Ascending aorta (tissue), 2 donors: ENCODE data around the gene GOLM1. TPM values are rescaled to one million over a fixed set of nuclear protein-coding genes. Genes with fewer than 3 reads are reported as not detected.

Source experiments
- DNase-seq, 2 donors: peaks; one replicate each; pipeline ENCODE4 v3.0.0-alpha.2; 2019; ENCODE audit warnings: low spot score in 2 of 2
- H3K27ac ChIP-seq, 2 donors: fragments of 200-600 bp; sonication (generic); one replicate each; pipeline ENCODE4 v1.5.1; 2016 to 2017; ENCODE audit warnings: mild to moderate bottlenecking in 1 of 2
- H3K27me3 ChIP-seq: fragments of 200-600 bp; sonication (generic); one replicate; pipeline ENCODE4 v1.5.1; 2017
- H3K36me3 ChIP-seq, 2 donors: fragments of 200-600 bp; sonication (generic); one replicate each; pipeline ENCODE4 v1.5.1; 2016
- H3K4me1 ChIP-seq, 2 donors: fragments of 200-600 bp; sonication (generic); one replicate each; pipeline ENCODE4 v1.5.1; 2016 to 2017; ENCODE audit warnings: mild to moderate bottlenecking in 1 of 2
- H3K4me3 ChIP-seq, 2 donors: fragments of 200-600 bp; sonication (generic); one replicate each; pipeline ENCODE4 v1.5.1; 2016 to 2017; ENCODE audit warnings: mild to moderate bottlenecking in 1 of 2
- H3K9me3 ChIP-seq, 2 donors: fragments of 200-600 bp; sonication (generic); one replicate each; pipeline ENCODE4 v1.5.1; 2016
- intact Hi-C: fragments of 100-400 bp; cut with DNase I; formaldehyde crosslinking; loops from one replicate; pipeline ENCODE4 v1.15.1; 2023
- total RNA-seq: library from RNA; depleted of rRNA; stranded (reverse); fragments of >200 nt; gene quantifications from one replicate; pipeline ENCODE4 v1.1.0, GENCODE V29; 2016
- TF ChIP-seq, protein P1 (sequence below), 3 experiments: fragments of 200-600 bp in 2 of 3; fragments of 450-650 bp in 1 of 3; sonication (generic) in 2 of 3; IDR thresholded peaks; one replicate each; pipeline ENCODE4 v1.5.1; 2016 to 2019; ENCODE audit warnings: antibody characterized with exemption in 3 of 3, mild to moderate bottlenecking in 1 of 3, moderate library complexity in 1 of 3

GOLM1 gene
- total RNA-seq, 1 donor from 2014 or later, result 24.4 TPM

- H3K27ac ChIP-seq, result no peak overlapping the region
- no peaks in the 10 kb centered on the region for H3K27me3 ChIP-seq
- DNase-seq, result no peak
- H3K4me1 ChIP-seq, result no peaks in the 10 kb centered on the region
- no peaks in the 10 kb centered on the region for H3K9me3 ChIP-seq
- H3K4me3 ChIP-seq, result no peak overlapping the region
- H3K36me3 ChIP-seq, result no peaks in the 10 kb centered on the region
- TF ChIP-seq, protein P1, sequence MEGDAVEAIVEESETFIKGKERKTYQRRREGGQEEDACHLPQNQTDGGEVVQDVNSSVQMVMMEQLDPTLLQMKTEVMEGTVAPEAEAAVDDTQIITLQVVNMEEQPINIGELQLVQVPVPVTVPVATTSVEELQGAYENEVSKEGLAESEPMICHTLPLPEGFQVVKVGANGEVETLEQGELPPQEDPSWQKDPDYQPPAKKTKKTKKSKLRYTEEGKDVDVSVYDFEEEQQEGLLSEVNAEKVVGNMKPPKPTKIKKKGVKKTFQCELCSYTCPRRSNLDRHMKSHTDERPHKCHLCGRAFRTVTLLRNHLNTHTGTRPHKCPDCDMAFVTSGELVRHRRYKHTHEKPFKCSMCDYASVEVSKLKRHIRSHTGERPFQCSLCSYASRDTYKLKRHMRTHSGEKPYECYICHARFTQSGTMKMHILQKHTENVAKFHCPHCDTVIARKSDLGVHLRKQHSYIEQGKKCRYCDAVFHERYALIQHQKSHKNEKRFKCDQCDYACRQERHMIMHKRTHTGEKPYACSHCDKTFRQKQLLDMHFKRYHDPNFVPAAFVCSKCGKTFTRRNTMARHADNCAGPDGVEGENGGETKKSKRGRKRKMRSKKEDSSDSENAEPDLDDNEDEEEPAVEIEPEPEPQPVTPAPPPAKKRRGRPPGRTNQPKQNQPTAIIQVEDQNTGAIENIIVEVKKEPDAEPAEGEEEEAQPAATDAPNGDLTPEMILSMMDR (IDR thresholded peaks at IDR 0.05), result no peak
- intact Hi-C loops, result no loop called here
Observed at GRCh38 chr9:86042199-86042978, 57.0 kb downstream of the GOLM1 start.

- H3K4me1 ChIP-seq, result no peaks in the 10 kb centered on the region
- no peak overlapping the region for H3K27ac ChIP-seq
- DNase-seq, result no peak
- no peaks in the 10 kb centered on the region for H3K9me3 ChIP-seq
- TF ChIP-seq, protein P1 (IDR thresholded peaks at IDR 0.05), result no peak
- no peak overlapping the region for H3K4me3 ChIP-seq
- H3K36me3 ChIP-seq, result no peaks in the 10 kb centered on the region
- H3K27me3 ChIP-seq, result no peaks in the 10 kb centered on the region
- intact Hi-C loops, result no loop called here
Observed at GRCh38 chr9:86041311-86041741, 58.0 kb downstream of the GOLM1 start.

- no peaks in the 10 kb centered on the region for H3K36me3 ChIP-seq
- no peaks in the 10 kb centered on the region for H3K4me1 ChIP-seq
- H3K27me3 ChIP-seq, result no peaks in the 10 kb centered on the region
- H3K4me3 ChIP-seq, result no peak overlapping the region
- TF ChIP-seq, protein P1 (IDR thresholded peaks at IDR 0.05), result no peak
- H3K27ac ChIP-seq, result no peak overlapping the region
- no peaks in the 10 kb centered on the region for H3K9me3 ChIP-seq
- DNase-seq, result no peak
- intact Hi-C loops, result no loop called here
Observed at GRCh38 chr9:86040861-86041155, 58.5 kb downstream of the GOLM1 start.

- no peaks in the 10 kb centered on the region for H3K36me3 ChIP-seq
- H3K4me1 ChIP-seq, result no peaks in the 10 kb centered on the region
- no peak overlapping the region for H3K4me3 ChIP-seq
- no peaks in the 10 kb centered on the region for H3K27me3 ChIP-seq
- intact Hi-C loops, result no loop called here
- TF ChIP-seq, protein P1 (IDR thresholded peaks at IDR 0.05), result no peak
- no peak for DNase-seq
- no peak overlapping the region for H3K27ac ChIP-seq
- H3K9me3 ChIP-seq, result no peaks in the 10 kb centered on the region
Observed at GRCh38 chr9:86039991-86040860, 59.1 kb downstream of the GOLM1 start.

GRCh38 chr9:86036555-86036954 is 62.8 kb downstream of the GOLM1 start:
- Histone ChIP-seq H3K9me3 (no peaks in the 10 kb centered on the region), H3K4me1 (no peaks in the 10 kb centered on the region), H3K36me3 (no peaks in the 10 kb centered on the region), H3K27ac (no peak overlapping the region), H3K4me3 (no peak overlapping the region), H3K27me3 (no peaks in the 10 kb centered on the region)
- intact Hi-C loops, result no loop called here
- no peak for DNase-seq
- TF ChIP-seq, protein P1 (IDR thresholded peaks at IDR 0.05), result no peak
